ENCODE results near the gene C17orf58.

DNA sequence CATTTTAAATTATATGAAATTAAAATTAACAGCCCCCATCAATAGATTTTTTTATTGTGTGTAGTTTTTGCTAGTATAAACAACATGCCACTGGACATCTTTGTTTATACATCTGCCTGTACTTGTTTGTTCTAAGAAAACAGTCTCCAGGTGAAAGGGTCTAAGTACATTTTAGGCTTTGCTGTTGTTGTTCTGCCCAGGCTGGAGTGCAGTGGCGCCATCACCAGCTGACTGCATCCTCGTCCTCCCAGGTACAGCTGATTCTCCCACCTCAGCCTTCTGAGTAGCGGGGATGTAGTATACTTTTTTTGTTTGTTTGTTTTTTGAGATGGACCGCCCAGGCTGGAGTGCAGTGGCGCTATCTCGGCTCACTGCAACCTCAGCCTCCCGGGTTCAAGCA is 25.5 kb downstream of the C17orf58 start:
- TF ChIP-seq, protein P1, sequence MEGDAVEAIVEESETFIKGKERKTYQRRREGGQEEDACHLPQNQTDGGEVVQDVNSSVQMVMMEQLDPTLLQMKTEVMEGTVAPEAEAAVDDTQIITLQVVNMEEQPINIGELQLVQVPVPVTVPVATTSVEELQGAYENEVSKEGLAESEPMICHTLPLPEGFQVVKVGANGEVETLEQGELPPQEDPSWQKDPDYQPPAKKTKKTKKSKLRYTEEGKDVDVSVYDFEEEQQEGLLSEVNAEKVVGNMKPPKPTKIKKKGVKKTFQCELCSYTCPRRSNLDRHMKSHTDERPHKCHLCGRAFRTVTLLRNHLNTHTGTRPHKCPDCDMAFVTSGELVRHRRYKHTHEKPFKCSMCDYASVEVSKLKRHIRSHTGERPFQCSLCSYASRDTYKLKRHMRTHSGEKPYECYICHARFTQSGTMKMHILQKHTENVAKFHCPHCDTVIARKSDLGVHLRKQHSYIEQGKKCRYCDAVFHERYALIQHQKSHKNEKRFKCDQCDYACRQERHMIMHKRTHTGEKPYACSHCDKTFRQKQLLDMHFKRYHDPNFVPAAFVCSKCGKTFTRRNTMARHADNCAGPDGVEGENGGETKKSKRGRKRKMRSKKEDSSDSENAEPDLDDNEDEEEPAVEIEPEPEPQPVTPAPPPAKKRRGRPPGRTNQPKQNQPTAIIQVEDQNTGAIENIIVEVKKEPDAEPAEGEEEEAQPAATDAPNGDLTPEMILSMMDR (IDR thresholded peaks at IDR 0.05), result no peak
- TF ChIP-seq POLR2A (IDR thresholded peaks at IDR 0.05) (no peak), POLR2AphosphoS5 (IDR thresholded peaks at IDR 0.05) (no peak)
